ENCODE data around the gene KCNN1. TPM values are rescaled to one million over a fixed set of nuclear protein-coding genes. Genes with fewer than 3 reads are reported as not detected.
"Not testable (repeated sequence)": the region's sequence is repeated elsewhere in the genome, so short reads cannot be mapped to it uniquely, and the experiment has no call there.

Gene KCNN1
- total RNA-seq, 4 donors from 2014 or later, result 0.22 to 3.1 TPM; not detected in 2

- Histone ChIP-seq H3K27me3 (no peaks in the 10 kb centered on the region), H3K4me1 (peaks cover 16 to 48% (median 16%) of the 10 kb centered on the region in 3 donors), H3K27ac (peak overlapping the region; percentile 87 to 96 (median 92)), H3K9me3 (no peaks in the 10 kb centered on the region), H3K4me3 (peak overlapping the region; percentile 61 to 86 (median 77)), H3K36me3 (peaks cover 0 to 7% (median 0%) of the 10 kb centered on the region in 3 donors)
- 19 to 20% methylated on average over 12 to 14 of the region's 17 CpGs for WGBS, 2 donors
- no peak for DNase-seq
- intact Hi-C loops (cut with DNase I), result no loop called here
- no peak for TF ChIP-seq POLR2A (IDR thresholded peaks at IDR 0.05)
- TF ChIP-seq CTCF (IDR thresholded peaks at IDR 0.05), result no peak
Measured at GRCh38 chr19:18000480-18000914, 33.6 kb downstream of the KCNN1 start.

GRCh38 chr19:18000915-18001776, 34.2 kb downstream of the KCNN1 start:
- WGBS, 2 donors, result 1% methylated on average over 12 of the region's 105 CpGs; no CpG with 5 or more reads in 1 of the 2 donors
- H3K4me1 ChIP-seq, result peaks cover 16 to 48% (median 16%) of the 10 kb centered on the region in 3 donors
- TF ChIP-seq POLR2A (IDR thresholded peaks at IDR 0.05) (peak in 2 of 4 donors; percentile 81 to 87), CTCF (IDR thresholded peaks at IDR 0.05) (peak in 1 of 6 experiments; percentile 8)
- H3K27me3 ChIP-seq, result no peaks in the 10 kb centered on the region
- peaks cover 0 to 7% (median 0%) of the 10 kb centered on the region in 3 donors for H3K36me3 ChIP-seq
- intact Hi-C loops (cut with DNase I), result no loop called here
- H3K9me3 ChIP-seq, result no peaks in the 10 kb centered on the region
- H3K27ac ChIP-seq, result peak overlapping the region; percentile 87 to 96 (median 92)
- peak; percentile 61 for DNase-seq
- peak overlapping the region; percentile 61 to 86 (median 77) for H3K4me3 ChIP-seq

- WGBS, 2 donors, result 7 to 24% methylated on average over 5 to 9 of the region's 15 CpGs
Measured at GRCh38 chr19:18001777-18002345, 35.0 kb downstream of the KCNN1 start.

GRCh38 chr19:18002347-18002850, 35.5 kb downstream of the KCNN1 start:
- WGBS, 2 donors, result 60 to 80% methylated on average over 3 to 12 of the region's 27 CpGs
- Histone ChIP-seq H3K27ac (peak overlapping the region; percentile 87 to 96 (median 92)), H3K4me3 (peak overlapping the region; percentile 61 to 86 (median 77)), H3K27me3 (no peaks in the 10 kb centered on the region), H3K36me3 (peaks cover 0 to 7% (median 0%) of the 10 kb centered on the region in 3 donors), H3K9me3 (no peaks in the 10 kb centered on the region), H3K4me1 (peaks cover 19 to 53% (median 19%) of the 10 kb centered on the region in 3 donors)
- no peak for TF ChIP-seq POLR2A (IDR thresholded peaks at IDR 0.05)
- TF ChIP-seq CTCF (IDR thresholded peaks at IDR 0.05), result no peak
- intact Hi-C loops (cut with DNase I), result no loop called here
- no peak for DNase-seq

More at GRCh38 chr19:18001777-18002345, 35.0 kb downstream of the KCNN1 start:
- Histone ChIP-seq H3K27me3 (no peaks in the 10 kb centered on the region), H3K36me3 (peaks cover 0 to 7% (median 0%) of the 10 kb centered on the region in 3 donors), H3K9me3 (no peaks in the 10 kb centered on the region), H3K4me1 (peaks cover 16 to 50% (median 19%) of the 10 kb centered on the region in 3 donors), H3K27ac (peak overlapping the region; percentile 87 to 96 (median 92)), H3K4me3 (peak overlapping the region; percentile 61 to 86 (median 77))
- DNase-seq, result no peak
- no peak for TF ChIP-seq POLR2A (IDR thresholded peaks at IDR 0.05)
- TF ChIP-seq CTCF (IDR thresholded peaks at IDR 0.05), result no peak
- intact Hi-C loops (cut with DNase I), result no loop called here

- intact Hi-C loops (cut with DNase I), result loop anchor here (2.0 kb wide), 1 partner anchor 53 kb away; no protein-coding TSS in a partner anchor
- H3K4me1 ChIP-seq, result peaks cover 23 to 65% (median 25%) of the 10 kb centered on the region in 3 donors
Measured at GRCh38 chr19:18005750-18006149, 38.8 kb downstream of the KCNN1 start.

More at GRCh38 chr19:18005750-18006149, 38.8 kb downstream of the KCNN1 start:
- H3K27me3 ChIP-seq, H3K27ac ChIP-seq, DNase-seq, H3K4me3 ChIP-seq, H3K9me3 ChIP-seq: not testable (repeated sequence)
- H3K36me3 ChIP-seq, result peaks cover 16 to 31% (median 17%) of the 10 kb centered on the region in 3 donors
- no CpG with 5 or more reads among the region's 35 CpGs for WGBS, 2 donors

All from esophagus squamous epithelium (tissue), 5 donors.